WTC11 (cell line): Measurements from ENCODE around the gene SLC12A2. TPM values are rescaled to one million over a fixed set of nuclear protein-coding genes. Genes with fewer than 3 reads are reported as not detected.

Experiments used
- ATF1 ChIP-seq: sonication (generic); formaldehyde crosslinking; IDR thresholded peaks from 2 replicates; pipeline ENCODE4 v1.8.1; 2023; ENCODE audit warnings: mild to moderate bottlenecking, moderate library complexity, missing genetic modification reagents
- EMX1 ChIP-seq: fragments of 250-450 bp; sonication (Bioruptor Pico); IDR thresholded peaks from 2 replicates; pipeline ENCODE4 v1.8.0; 2021; ENCODE audit warnings: mild to moderate bottlenecking
- ESRRA ChIP-seq: sonication (generic); formaldehyde crosslinking; IDR thresholded peaks from 2 replicates; pipeline ENCODE4 v1.8.1; 2022; ENCODE audit warnings: mild to moderate bottlenecking, missing genetic modification reagents, borderline replicate concordance
- ETV6 ChIP-seq: sonication (generic); formaldehyde crosslinking; IDR thresholded peaks from 2 replicates; pipeline ENCODE4 v1.8.1; 2022; ENCODE audit warnings: mild to moderate bottlenecking, missing genetic modification reagents
- KAT7 ChIP-seq: sonication (generic); formaldehyde crosslinking; IDR thresholded peaks from 2 replicates; pipeline ENCODE4 v1.8.1; 2023; ENCODE audit warnings: missing genetic modification reagents, mild to moderate bottlenecking, borderline replicate concordance
- MYBL2 ChIP-seq: sonication (generic); formaldehyde crosslinking; IDR thresholded peaks from 2 replicates; pipeline ENCODE4 v1.8.1; 2023; ENCODE audit warnings: mild to moderate bottlenecking, moderate library complexity, missing genetic modification reagents
- TCF7 ChIP-seq: sonication (generic); formaldehyde crosslinking; IDR thresholded peaks from 2 replicates; pipeline ENCODE4 v1.8.0; 2022; ENCODE audit warnings: mild to moderate bottlenecking, low read depth, missing genetic modification reagents, moderate library complexity
- TEAD4 ChIP-seq: sonication (generic); formaldehyde crosslinking; IDR thresholded peaks from 2 replicates; pipeline ENCODE4 v1.8.0; 2022; ENCODE audit warnings: mild to moderate bottlenecking, missing genetic modification reagents
- ZNF121 ChIP-seq: sonication (generic); formaldehyde crosslinking; IDR thresholded peaks from 2 replicates; pipeline ENCODE4 v1.8.0; 2023; ENCODE audit warnings: missing genetic modification reagents
- ZNF232 ChIP-seq: sonication (generic); formaldehyde crosslinking; IDR thresholded peaks from 2 replicates; pipeline ENCODE4 v1.8.0; 2022; ENCODE audit warnings: mild to moderate bottlenecking, missing genetic modification reagents
- ZNF263 ChIP-seq: sonication (generic); formaldehyde crosslinking; IDR thresholded peaks from 2 replicates; pipeline ENCODE4 v1.8.1; 2022; ENCODE audit warnings: low read depth, mild to moderate bottlenecking, moderate library complexity, missing genetic modification reagents
- ZNF423 ChIP-seq: fragments of 250-450 bp; sonication (Bioruptor Pico); IDR thresholded peaks from 2 replicates; pipeline ENCODE4 v2.1.2; 2022; ENCODE audit warnings: mild to moderate bottlenecking, moderate library complexity
- total RNA-seq: library from RNA; stranded (reverse); gene quantifications from 3 replicates; pipeline ENCODE4 v1.2.3, GENCODE V29; 2021
- TF ChIP-seq, protein P1 (sequence below): sonication (generic); formaldehyde crosslinking; IDR thresholded peaks from 2 replicates; pipeline ENCODE4 v1.8.0; 2022; ENCODE audit warnings: mild to moderate bottlenecking, missing genetic modification reagents
- TF ChIP-seq, protein P2 (sequence below): sonication (generic); formaldehyde crosslinking; IDR thresholded peaks from 2 replicates; pipeline ENCODE4 v1.8.1; 2022; ENCODE audit warnings: mild to moderate bottlenecking, missing genetic modification reagents, moderate library complexity, borderline replicate concordance
- TF ChIP-seq, protein P3 (sequence below): sonication (generic); formaldehyde crosslinking; IDR thresholded peaks from 2 replicates; pipeline ENCODE4 v1.8.0; 2022; ENCODE audit warnings: mild to moderate bottlenecking, missing genetic modification reagents
- TF ChIP-seq, protein P4 (sequence below): sonication (generic); formaldehyde crosslinking; IDR thresholded peaks from 2 replicates; pipeline ENCODE4 v1.8.0; 2022; ENCODE audit warnings: missing genetic modification reagents
- TF ChIP-seq, protein P5 (sequence below): sonication (generic); formaldehyde crosslinking; IDR thresholded peaks from 2 replicates; pipeline ENCODE4 v1.8.1; 2022; ENCODE audit warnings: mild to moderate bottlenecking, moderate library complexity, missing genetic modification reagents
- TF ChIP-seq, protein P6 (sequence below): sonication (generic); formaldehyde crosslinking; IDR thresholded peaks from 2 replicates; pipeline ENCODE4 v1.8.1; 2023; ENCODE audit warnings: mild to moderate bottlenecking, missing genetic modification reagents
- TF ChIP-seq, protein P7 (sequence below): sonication (generic); formaldehyde crosslinking; IDR thresholded peaks from 2 replicates; pipeline ENCODE4 v1.8.1; 2022; ENCODE audit warnings: low read depth, missing genetic modification reagents, borderline replicate concordance
- TF ChIP-seq, protein P8 (sequence below): sonication (generic); formaldehyde crosslinking; IDR thresholded peaks from 2 replicates; pipeline ENCODE4 v1.8.1; 2023; ENCODE audit warnings: mild to moderate bottlenecking, missing genetic modification reagents, moderate library complexity
- TF ChIP-seq, protein P9 (sequence below): sonication (generic); formaldehyde crosslinking; IDR thresholded peaks from 2 replicates; pipeline ENCODE4 v1.8.1; 2023; ENCODE audit warnings: mild to moderate bottlenecking, missing genetic modification reagents, moderate library complexity
- TF ChIP-seq, protein P10 (sequence below): fragments of 250-450 bp; sonication (Bioruptor Pico); IDR thresholded peaks from 2 replicates; pipeline ENCODE4 v1.9.0; 2021; ENCODE audit warnings: mild to moderate bottlenecking

SLC12A2 gene
- total RNA-seq, 1 experiment from 2014 or later: 8.4 TPM

DNA sequence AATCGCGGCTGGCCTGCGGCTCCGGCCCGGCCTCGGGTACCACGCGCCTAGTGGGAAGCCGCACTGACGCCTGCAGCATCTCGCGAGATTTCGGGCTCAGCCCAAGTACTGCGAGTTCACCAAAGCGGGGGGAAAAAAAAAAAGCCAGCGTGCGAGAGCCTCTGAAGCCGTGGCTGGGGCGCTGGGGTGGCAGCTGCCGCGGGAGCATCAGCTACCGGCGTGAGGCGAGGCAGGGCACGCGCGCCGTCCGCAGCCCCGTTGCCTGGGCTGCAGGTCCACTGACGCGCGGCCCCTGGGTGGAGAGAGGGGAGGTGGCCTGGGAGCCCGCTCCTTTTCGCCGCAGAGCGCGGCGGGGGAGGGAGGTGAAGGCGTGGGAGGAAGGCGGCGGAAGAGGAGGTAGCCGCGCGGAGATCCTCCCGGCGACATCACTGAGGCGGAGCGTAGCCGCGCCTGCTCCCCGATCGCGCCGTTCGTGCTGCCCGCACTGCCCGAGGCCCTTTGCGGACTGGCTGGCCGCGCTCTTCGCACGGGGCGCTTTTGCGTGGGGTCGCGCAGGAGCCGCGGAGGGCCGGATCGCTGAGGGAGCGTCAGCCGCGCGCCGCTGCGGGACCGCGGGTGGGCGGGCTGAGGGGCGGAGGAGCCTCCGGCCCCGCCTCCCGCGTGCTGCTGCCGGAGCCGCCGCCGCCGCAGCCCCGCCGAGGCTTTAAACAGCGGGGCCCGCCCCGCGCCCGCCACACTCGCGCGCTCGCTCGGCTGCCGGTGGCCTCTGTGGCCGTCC, at the start of gene SLC12A2 (continued):
- TF ChIP-seq, protein P1, sequence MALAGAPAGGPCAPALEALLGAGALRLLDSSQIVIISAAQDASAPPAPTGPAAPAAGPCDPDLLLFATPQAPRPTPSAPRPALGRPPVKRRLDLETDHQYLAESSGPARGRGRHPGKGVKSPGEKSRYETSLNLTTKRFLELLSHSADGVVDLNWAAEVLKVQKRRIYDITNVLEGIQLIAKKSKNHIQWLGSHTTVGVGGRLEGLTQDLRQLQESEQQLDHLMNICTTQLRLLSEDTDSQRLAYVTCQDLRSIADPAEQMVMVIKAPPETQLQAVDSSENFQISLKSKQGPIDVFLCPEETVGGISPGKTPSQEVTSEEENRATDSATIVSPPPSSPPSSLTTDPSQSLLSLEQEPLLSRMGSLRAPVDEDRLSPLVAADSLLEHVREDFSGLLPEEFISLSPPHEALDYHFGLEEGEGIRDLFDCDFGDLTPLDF (CRISPR knock-in tag): 0 out of 2 replicates have a peak, but pooled peaks have one; percentile 24
- TF ChIP-seq ZNF121: no peak
- TF ChIP-seq, protein P2, sequence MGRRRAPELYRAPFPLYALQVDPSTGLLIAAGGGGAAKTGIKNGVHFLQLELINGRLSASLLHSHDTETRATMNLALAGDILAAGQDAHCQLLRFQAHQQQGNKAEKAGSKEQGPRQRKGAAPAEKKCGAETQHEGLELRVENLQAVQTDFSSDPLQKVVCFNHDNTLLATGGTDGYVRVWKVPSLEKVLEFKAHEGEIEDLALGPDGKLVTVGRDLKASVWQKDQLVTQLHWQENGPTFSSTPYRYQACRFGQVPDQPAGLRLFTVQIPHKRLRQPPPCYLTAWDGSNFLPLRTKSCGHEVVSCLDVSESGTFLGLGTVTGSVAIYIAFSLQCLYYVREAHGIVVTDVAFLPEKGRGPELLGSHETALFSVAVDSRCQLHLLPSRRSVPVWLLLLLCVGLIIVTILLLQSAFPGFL (CRISPR knock-in tag): no peak
- TF ChIP-seq, protein P3, sequence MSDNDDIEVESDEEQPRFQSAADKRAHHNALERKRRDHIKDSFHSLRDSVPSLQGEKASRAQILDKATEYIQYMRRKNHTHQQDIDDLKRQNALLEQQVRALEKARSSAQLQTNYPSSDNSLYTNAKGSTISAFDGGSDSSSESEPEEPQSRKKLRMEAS (CRISPR knock-in tag): peak; percentile 94
- no peak for TF ChIP-seq EMX1
- TF ChIP-seq, protein P4, sequence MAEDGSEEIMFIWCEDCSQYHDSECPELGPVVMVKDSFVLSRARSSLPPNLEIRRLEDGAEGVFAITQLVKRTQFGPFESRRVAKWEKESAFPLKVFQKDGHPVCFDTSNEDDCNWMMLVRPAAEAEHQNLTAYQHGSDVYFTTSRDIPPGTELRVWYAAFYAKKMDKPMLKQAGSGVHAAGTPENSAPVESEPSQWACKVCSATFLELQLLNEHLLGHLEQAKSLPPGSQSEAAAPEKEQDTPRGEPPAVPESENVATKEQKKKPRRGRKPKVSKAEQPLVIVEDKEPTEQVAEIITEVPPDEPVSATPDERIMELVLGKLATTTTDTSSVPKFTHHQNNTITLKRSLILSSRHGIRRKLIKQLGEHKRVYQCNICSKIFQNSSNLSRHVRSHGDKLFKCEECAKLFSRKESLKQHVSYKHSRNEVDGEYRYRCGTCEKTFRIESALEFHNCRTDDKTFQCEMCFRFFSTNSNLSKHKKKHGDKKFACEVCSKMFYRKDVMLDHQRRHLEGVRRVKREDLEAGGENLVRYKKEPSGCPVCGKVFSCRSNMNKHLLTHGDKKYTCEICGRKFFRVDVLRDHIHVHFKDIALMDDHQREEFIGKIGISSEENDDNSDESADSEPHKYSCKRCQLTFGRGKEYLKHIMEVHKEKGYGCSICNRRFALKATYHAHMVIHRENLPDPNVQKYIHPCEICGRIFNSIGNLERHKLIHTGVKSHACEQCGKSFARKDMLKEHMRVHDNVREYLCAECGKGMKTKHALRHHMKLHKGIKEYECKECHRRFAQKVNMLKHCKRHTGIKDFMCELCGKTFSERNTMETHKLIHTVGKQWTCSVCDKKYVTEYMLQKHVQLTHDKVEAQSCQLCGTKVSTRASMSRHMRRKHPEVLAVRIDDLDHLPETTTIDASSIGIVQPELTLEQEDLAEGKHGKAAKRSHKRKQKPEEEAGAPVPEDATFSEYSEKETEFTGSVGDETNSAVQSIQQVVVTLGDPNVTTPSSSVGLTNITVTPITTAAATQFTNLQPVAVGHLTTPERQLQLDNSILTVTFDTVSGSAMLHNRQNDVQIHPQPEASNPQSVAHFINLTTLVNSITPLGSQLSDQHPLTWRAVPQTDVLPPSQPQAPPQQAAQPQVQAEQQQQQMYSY (CRISPR knock-in tag): no peak
- peak; percentile 51; the same call in 1 of the 2 replicates for TF ChIP-seq TCF7 (CRISPR knock-in tag)
- TF ChIP-seq ATF1: no peak
- TF ChIP-seq ETV6 (CRISPR knock-in tag): peak; percentile 68; the same call in 1 of the 2 replicates
- TF ChIP-seq, protein P5, sequence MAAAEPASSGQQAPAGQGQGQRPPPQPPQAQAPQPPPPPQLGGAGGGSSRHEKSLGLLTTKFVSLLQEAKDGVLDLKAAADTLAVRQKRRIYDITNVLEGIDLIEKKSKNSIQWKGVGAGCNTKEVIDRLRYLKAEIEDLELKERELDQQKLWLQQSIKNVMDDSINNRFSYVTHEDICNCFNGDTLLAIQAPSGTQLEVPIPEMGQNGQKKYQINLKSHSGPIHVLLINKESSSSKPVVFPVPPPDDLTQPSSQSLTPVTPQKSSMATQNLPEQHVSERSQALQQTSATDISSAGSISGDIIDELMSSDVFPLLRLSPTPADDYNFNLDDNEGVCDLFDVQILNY (CRISPR knock-in tag): peak; percentile 61; the same call in 1 of the 2 replicates
- TF ChIP-seq, protein P6, sequence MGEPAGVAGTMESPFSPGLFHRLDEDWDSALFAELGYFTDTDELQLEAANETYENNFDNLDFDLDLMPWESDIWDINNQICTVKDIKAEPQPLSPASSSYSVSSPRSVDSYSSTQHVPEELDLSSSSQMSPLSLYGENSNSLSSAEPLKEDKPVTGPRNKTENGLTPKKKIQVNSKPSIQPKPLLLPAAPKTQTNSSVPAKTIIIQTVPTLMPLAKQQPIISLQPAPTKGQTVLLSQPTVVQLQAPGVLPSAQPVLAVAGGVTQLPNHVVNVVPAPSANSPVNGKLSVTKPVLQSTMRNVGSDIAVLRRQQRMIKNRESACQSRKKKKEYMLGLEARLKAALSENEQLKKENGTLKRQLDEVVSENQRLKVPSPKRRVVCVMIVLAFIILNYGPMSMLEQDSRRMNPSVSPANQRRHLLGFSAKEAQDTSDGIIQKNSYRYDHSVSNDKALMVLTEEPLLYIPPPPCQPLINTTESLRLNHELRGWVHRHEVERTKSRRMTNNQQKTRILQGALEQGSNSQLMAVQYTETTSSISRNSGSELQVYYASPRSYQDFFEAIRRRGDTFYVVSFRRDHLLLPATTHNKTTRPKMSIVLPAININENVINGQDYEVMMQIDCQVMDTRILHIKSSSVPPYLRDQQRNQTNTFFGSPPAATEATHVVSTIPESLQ (CRISPR knock-in tag): no peak
- no peak for TF ChIP-seq ESRRA (CRISPR knock-in tag)
- peak; percentile 81 for TF ChIP-seq MYBL2
- TF ChIP-seq KAT7 (CRISPR knock-in tag): no peak
- TF ChIP-seq, protein P7, sequence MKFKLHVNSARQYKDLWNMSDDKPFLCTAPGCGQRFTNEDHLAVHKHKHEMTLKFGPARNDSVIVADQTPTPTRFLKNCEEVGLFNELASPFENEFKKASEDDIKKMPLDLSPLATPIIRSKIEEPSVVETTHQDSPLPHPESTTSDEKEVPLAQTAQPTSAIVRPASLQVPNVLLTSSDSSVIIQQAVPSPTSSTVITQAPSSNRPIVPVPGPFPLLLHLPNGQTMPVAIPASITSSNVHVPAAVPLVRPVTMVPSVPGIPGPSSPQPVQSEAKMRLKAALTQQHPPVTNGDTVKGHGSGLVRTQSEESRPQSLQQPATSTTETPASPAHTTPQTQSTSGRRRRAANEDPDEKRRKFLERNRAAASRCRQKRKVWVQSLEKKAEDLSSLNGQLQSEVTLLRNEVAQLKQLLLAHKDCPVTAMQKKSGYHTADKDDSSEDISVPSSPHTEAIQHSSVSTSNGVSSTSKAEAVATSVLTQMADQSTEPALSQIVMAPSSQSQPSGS (CRISPR knock-in tag): no peak
- TF ChIP-seq, protein P8, sequence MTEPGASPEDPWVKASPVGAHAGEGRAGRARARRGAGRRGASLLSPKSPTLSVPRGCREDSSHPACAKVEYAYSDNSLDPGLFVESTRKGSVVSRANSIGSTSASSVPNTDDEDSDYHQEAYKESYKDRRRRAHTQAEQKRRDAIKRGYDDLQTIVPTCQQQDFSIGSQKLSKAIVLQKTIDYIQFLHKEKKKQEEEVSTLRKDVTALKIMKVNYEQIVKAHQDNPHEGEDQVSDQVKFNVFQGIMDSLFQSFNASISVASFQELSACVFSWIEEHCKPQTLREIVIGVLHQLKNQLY (CRISPR knock-in tag): no peak
- TF ChIP-seq, protein P9, sequence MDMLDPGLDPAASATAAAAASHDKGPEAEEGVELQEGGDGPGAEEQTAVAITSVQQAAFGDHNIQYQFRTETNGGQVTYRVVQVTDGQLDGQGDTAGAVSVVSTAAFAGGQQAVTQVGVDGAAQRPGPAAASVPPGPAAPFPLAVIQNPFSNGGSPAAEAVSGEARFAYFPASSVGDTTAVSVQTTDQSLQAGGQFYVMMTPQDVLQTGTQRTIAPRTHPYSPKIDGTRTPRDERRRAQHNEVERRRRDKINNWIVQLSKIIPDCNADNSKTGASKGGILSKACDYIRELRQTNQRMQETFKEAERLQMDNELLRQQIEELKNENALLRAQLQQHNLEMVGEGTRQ (CRISPR knock-in tag): 0 out of 2 replicates have a peak, but pooled peaks have one; percentile 35
- TF ChIP-seq ZNF423: no peak
- TF ChIP-seq ZNF232: 0 out of 2 replicates have a peak, but pooled peaks have one; percentile 45
- TF ChIP-seq, protein P10, sequence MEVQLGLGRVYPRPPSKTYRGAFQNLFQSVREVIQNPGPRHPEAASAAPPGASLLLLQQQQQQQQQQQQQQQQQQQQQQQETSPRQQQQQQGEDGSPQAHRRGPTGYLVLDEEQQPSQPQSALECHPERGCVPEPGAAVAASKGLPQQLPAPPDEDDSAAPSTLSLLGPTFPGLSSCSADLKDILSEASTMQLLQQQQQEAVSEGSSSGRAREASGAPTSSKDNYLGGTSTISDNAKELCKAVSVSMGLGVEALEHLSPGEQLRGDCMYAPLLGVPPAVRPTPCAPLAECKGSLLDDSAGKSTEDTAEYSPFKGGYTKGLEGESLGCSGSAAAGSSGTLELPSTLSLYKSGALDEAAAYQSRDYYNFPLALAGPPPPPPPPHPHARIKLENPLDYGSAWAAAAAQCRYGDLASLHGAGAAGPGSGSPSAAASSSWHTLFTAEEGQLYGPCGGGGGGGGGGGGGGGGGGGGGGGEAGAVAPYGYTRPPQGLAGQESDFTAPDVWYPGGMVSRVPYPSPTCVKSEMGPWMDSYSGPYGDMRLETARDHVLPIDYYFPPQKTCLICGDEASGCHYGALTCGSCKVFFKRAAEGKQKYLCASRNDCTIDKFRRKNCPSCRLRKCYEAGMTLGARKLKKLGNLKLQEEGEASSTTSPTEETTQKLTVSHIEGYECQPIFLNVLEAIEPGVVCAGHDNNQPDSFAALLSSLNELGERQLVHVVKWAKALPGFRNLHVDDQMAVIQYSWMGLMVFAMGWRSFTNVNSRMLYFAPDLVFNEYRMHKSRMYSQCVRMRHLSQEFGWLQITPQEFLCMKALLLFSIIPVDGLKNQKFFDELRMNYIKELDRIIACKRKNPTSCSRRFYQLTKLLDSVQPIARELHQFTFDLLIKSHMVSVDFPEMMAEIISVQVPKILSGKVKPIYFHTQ (CRISPR knock-in tag): no peak
- TF ChIP-seq ZNF263 (CRISPR knock-in tag): 0 out of 2 replicates have a peak, but pooled peaks have one; percentile 34
- TF ChIP-seq TEAD4 (CRISPR knock-in tag): no peak; the same call in 1 of the 2 replicates
